HG02981 (cell line): Measurements from ENCODE around the gene MPEG1.

ENCODE experiments used
- ATAC-seq: cut with Tn5 transposase; IDR thresholded peaks from one replicate; pipeline ENCODE4 v1.9.1; 2021; ENCODE audit warnings: mild to moderate bottlenecking, moderate library complexity; ENCODE audit not compliant: unreplicated experiment

Gene MPEG1

GRCh38 chr11:59171508-59172322, 41.0 kb downstream of the MPEG1 start, which contains the start of gene DTX4:
DTX4 (plus strand) TSS chr11:59172132; CDS start chr11:59172596, 464 bp downstream.
- peak; percentile 73 for ATAC-seq

GRCh38 chr11:59164028-59164427, 48.7 kb downstream of the MPEG1 start:
- ATAC-seq: no peak
